Measurements from ENCODE around the gene BRI3BP.

Gene BRI3BP

DNA sequence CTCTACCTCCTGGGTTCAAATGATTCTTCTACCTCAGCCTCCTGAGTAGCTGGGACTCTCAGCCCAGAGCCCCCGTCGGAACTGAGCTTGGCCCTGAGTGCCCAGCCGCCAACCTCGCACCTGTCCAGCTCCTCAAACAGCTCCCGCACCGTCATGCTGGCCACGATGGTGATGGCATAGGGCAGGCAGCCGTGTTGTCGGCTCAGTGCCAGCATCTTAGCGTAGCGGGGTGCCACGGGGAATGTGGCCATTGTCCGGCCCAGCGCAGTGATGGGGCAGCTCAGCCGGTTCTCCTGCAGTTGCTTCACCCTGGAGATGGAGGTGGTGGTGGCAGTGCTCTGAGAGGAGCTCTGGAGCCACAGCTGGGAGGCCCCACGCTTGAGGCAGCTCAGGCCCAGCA is 36.9 kb upstream of the BRI3BP start:
- peaks cover 89% of the 10 kb centered on the region for H3K36me3 ChIP-seq (ENCODE audit: control insufficient read depth, insufficient read depth, low read length)

DNA sequence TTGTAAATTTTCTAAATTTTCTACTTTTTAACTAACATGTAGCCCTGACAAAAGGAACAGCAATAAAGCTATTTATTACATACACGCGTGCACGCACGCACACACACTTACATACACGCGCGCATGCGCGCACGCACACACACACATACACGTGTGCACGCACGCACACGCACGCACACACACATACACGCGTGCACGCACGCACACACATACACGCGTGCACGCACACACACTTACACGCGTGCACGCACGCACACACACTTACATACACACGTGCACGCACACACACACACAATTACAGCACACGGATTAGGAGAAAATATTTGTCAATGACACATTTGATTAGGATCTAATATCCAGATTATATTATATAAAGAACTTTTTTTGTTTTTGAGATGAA is 32.4 kb upstream of the BRI3BP start:
- no peak overlapping the region for H3K4me3 ChIP-seq (ENCODE audit: low read depth, low read length)
- no peaks in the 10 kb centered on the region for H3K9me3 ChIP-seq (ENCODE audit: control insufficient read depth, insufficient read depth, low read depth, low read length)
- no peak overlapping the region for H3K27ac ChIP-seq (ENCODE audit: low read depth, low read length)
- H3K36me3 ChIP-seq (ENCODE audit: control insufficient read depth, insufficient read depth, low read length), result peaks cover 83% of the 10 kb centered on the region
- no peaks in the 10 kb centered on the region for H3K4me1 ChIP-seq (ENCODE audit: control insufficient read depth, insufficient read depth, low read length)
- no peak overlapping the region for H3K9ac ChIP-seq (ENCODE audit: low read length)
- no peaks in the 10 kb centered on the region for H3K27me3 ChIP-seq (ENCODE audit: control insufficient read depth, insufficient read depth, low read length)

More for the DNA sequence above, 36.9 kb upstream of the BRI3BP start:
- Histone ChIP-seq H3K27me3 (ENCODE audit: control insufficient read depth, insufficient read depth, low read length) (no peaks in the 10 kb centered on the region), H3K9ac (ENCODE audit: low read length) (no peak overlapping the region), H3K27ac (ENCODE audit: low read depth, low read length) (no peak overlapping the region), H3K4me3 (ENCODE audit: low read depth, low read length) (no peak overlapping the region), H3K9me3 (ENCODE audit: control insufficient read depth, insufficient read depth, low read depth, low read length) (no peaks in the 10 kb centered on the region), H3K4me1 (ENCODE audit: control insufficient read depth, insufficient read depth, low read length) (no peaks in the 10 kb centered on the region)

DNA sequence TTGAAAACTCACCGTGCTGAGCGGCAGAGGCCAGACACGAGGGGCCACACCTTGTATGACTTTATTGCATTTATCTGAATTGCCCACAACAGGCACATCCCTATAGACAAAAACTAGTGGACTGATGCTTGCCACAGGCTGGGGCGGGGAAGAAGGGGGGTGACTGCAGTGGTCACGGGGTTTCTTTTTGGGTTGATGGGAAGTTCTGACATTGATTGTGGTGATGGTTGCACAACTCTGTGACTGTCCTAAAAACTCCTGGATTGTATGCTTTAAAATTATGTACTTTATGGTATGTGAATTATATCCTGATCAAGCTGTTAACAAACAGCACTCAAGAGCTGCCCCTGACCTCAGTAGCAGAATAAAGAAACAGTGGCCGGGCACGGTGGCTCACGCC is 30.2 kb upstream of the BRI3BP start:
- Histone ChIP-seq H3K4me3 (ENCODE audit: low read depth, low read length) (no peak overlapping the region), H3K27me3 (ENCODE audit: control insufficient read depth, insufficient read depth, low read length) (no peaks in the 10 kb centered on the region), H3K9ac (ENCODE audit: low read length) (no peak overlapping the region), H3K4me1 (ENCODE audit: control insufficient read depth, insufficient read depth, low read length) (no peaks in the 10 kb centered on the region), H3K36me3 (ENCODE audit: control insufficient read depth, insufficient read depth, low read length) (peaks cover 84% of the 10 kb centered on the region), H3K27ac (ENCODE audit: low read depth, low read length) (no peak overlapping the region), H3K9me3 (ENCODE audit: control insufficient read depth, insufficient read depth, low read depth, low read length) (no peaks in the 10 kb centered on the region)

DNA sequence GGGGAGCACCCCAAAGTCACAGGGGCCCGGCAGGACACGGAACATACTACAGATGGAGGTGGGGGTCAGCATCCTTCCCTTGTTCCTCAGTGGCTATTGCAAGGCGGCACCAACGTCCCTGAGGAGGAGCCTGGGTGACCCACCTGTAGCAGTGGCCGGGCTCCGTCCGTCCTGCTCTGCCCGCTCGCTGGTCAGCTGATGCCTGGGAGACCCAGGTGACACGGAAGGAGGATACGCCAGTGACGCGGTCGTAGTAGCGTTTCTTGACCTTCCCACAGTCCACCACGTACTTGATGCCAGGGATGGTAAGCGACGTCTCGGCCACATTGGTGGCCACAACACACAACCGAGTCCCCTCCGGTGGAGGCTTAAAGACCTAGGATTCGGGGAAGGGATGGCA is 29.2 kb upstream of the BRI3BP start:
- H3K36me3 ChIP-seq (ENCODE audit: control insufficient read depth, insufficient read depth, low read length), result peaks cover 91% of the 10 kb centered on the region
- no peaks in the 10 kb centered on the region for H3K27me3 ChIP-seq (ENCODE audit: control insufficient read depth, insufficient read depth, low read length)
- no peak overlapping the region for H3K4me3 ChIP-seq (ENCODE audit: low read depth, low read length)
- H3K9me3 ChIP-seq (ENCODE audit: control insufficient read depth, insufficient read depth, low read depth, low read length), result no peaks in the 10 kb centered on the region
- no peak overlapping the region for H3K27ac ChIP-seq (ENCODE audit: low read depth, low read length)
- H3K4me1 ChIP-seq (ENCODE audit: control insufficient read depth, insufficient read depth, low read length), result no peaks in the 10 kb centered on the region
- no peak overlapping the region for H3K9ac ChIP-seq (ENCODE audit: low read length)

DNA sequence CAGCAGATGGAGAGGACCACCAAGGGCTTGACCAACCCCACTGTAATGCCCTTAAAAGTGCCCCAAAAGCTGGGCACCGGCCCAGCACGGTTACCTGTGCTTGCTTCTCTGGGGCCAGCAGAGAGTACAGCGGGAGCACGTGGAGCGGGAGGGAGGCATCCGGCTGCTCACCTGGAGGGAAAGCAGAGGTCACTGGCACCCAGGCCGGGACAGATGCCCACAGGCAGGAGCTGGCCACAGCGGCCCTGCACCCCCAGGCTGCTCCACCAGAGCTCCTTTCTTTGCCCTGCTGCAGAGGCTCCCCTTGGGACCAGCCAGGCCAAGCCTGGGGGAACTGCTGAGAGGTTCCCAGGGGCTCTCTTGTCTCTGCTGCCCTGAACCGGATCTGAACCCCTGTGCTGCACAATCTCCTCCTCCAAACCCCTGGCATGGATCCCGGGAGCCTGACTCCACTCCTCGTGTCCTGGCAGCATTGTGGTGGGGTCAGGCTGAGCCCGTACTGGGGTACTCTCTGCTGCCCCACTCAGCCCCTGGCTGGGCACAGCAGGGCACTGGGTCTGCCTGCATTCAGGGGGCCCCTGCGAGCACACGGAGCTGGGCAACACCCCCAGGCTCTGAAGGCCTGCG is 28.5 kb upstream of the BRI3BP start:
- Histone ChIP-seq H3K27ac (ENCODE audit: low read depth, low read length) (no peak overlapping the region), H3K27me3 (ENCODE audit: control insufficient read depth, insufficient read depth, low read length) (no peaks in the 10 kb centered on the region), H3K4me3 (ENCODE audit: low read depth, low read length) (no peak overlapping the region), H3K4me1 (ENCODE audit: control insufficient read depth, insufficient read depth, low read length) (no peaks in the 10 kb centered on the region), H3K9me3 (ENCODE audit: control insufficient read depth, insufficient read depth, low read depth, low read length) (no peaks in the 10 kb centered on the region), H3K36me3 (ENCODE audit: control insufficient read depth, insufficient read depth, low read length) (peaks cover 90% of the 10 kb centered on the region), H3K9ac (ENCODE audit: low read length) (no peak overlapping the region)

DNA sequence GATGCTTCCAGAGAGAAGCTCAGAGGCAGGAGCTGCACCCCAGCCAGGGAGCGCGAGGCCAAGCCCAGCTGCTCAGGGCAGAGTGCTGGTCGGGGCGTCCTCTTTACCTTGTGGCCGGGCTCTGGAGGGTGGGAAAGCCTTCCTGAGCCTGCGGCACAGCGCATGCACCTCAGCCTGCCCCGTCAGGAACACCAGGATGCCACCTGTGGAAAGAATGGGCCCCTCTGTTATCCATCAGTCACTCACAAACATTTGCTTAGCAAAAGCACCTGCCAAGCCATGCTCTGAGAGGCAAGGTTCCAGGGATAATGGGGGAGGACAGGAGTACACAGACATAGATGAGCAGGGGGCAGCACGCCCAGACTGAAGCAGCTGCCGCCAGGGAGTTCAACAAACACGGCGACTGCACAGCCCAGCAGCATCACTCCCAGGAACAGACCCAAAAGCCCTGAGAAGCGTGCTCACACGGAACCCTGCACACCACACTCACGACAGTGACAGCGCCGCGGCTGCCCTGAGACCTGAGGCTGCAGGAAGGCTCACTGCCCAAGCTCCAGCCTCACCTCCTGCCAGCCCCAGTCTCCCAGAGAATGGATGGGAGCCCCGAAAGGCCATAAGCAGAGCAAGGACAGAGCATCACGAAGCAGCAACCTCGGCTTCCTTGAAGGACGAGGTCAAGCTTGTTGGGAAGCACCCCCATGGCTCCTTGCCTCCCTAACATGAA is 26.3 kb upstream of the BRI3BP start:
- no peak overlapping the region for H3K9ac ChIP-seq (ENCODE audit: low read length)
- peaks cover 93% of the 10 kb centered on the region for H3K36me3 ChIP-seq (ENCODE audit: control insufficient read depth, insufficient read depth, low read length)
- H3K9me3 ChIP-seq (ENCODE audit: control insufficient read depth, insufficient read depth, low read depth, low read length), result no peaks in the 10 kb centered on the region
- no peak overlapping the region for H3K4me3 ChIP-seq (ENCODE audit: low read depth, low read length)
- no peak overlapping the region for H3K27ac ChIP-seq (ENCODE audit: low read depth, low read length)
- no peaks in the 10 kb centered on the region for H3K27me3 ChIP-seq (ENCODE audit: control insufficient read depth, insufficient read depth, low read length)
- H3K4me1 ChIP-seq (ENCODE audit: control insufficient read depth, insufficient read depth, low read length), result no peaks in the 10 kb centered on the region

DNA sequence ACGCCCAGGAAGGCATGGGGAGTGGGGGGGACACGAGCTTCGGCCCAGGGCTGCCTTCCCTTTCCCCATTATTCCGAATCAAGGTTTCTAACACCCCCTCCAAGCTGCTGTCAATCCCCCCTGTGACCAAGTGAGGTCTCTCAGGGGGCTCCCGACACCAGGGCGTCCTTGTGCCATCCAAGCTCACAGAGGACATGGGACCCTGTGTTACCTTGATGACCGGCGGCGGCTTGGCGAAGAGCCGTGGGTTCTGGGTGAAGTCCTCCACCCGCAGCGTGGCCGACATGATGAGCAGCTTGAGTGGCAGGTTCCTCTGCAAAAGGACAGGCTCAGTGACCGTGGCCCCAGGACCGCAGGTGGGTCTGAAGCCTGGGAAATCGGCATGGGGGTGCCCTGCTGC is 24.8 kb upstream of the BRI3BP start:
- no peaks in the 10 kb centered on the region for H3K9me3 ChIP-seq (ENCODE audit: control insufficient read depth, insufficient read depth, low read depth, low read length)
- no peaks in the 10 kb centered on the region for H3K4me1 ChIP-seq (ENCODE audit: control insufficient read depth, insufficient read depth, low read length)
- no peak overlapping the region for H3K9ac ChIP-seq (ENCODE audit: low read length)
- H3K27me3 ChIP-seq (ENCODE audit: control insufficient read depth, insufficient read depth, low read length), result no peaks in the 10 kb centered on the region
- H3K27ac ChIP-seq (ENCODE audit: low read depth, low read length), result no peak overlapping the region
- H3K4me3 ChIP-seq (ENCODE audit: low read depth, low read length), result no peak overlapping the region
- H3K36me3 ChIP-seq (ENCODE audit: control insufficient read depth, insufficient read depth, low read length), result peaks cover 89% of the 10 kb centered on the region

DNA sequence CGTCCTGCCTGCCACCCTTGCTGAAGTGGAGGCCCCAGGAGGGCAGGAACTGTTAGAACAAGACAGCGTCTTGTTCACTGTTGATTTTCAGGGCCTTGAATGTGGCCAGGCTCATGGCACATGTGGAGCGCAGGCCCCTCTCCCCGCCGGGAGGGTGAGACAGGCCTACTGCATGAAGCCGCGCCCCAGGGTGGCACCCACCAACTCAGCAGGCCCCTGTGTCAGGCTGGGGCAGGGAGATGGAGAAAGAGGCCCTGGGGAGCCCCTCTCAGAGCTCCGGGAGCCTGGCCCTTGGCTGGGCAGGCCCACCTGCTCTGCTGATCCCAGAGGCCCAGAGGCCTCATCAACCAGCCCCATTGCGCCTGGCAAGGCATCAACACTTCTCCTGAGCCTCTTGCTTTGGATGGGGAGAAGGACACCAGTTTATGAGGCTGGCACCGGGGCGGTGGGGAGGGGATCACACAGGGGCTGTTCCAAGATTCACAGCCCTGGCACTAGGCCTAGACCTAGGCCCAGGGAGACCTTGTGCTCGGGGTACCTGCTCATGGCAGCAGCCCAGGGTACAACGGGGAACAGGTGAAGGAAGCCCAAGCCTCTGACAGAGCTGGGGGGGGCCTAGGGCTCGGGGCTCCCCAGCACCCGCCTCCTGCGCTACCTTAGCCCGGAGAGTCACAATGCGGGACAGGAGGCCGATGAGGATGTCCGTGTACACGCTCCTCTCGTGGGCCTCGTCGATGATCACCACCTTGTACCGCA is 22.6 kb upstream of the BRI3BP start:
- peaks cover 85% of the 10 kb centered on the region for H3K36me3 ChIP-seq (ENCODE audit: control insufficient read depth, insufficient read depth, low read length)
- no peaks in the 10 kb centered on the region for H3K9me3 ChIP-seq (ENCODE audit: control insufficient read depth, insufficient read depth, low read depth, low read length)
- H3K9ac ChIP-seq (ENCODE audit: low read length), result no peak overlapping the region
- no peaks in the 10 kb centered on the region for H3K4me1 ChIP-seq (ENCODE audit: control insufficient read depth, insufficient read depth, low read length)
- H3K27me3 ChIP-seq (ENCODE audit: control insufficient read depth, insufficient read depth, low read length), result no peaks in the 10 kb centered on the region
- H3K4me3 ChIP-seq (ENCODE audit: low read depth, low read length), result no peak overlapping the region
- no peak overlapping the region; the same call in 1 of the 2 replicates for H3K27ac ChIP-seq (ENCODE audit: low read depth, low read length)

DNA sequence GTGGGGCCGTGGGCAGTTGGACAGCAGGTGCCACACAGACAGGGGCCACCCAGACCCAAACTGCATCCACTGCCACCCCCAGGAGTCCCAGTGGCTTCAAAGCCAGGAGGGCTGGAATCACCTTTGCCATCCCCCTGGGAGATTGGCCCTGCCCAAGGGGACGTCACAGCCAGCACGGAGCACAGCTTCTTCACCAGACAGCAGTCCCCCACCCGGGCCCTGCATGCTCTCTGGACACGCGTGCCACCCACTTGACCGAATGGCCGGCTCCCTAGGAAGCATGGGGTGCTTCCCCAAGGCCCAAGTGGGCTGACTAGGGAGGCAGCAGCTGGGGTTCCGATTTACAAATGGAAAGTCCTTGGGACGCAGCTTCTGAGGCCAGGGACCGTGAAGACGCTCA is 21.8 kb upstream of the BRI3BP start:
- no peaks in the 10 kb centered on the region for H3K9me3 ChIP-seq (ENCODE audit: control insufficient read depth, insufficient read depth, low read depth, low read length)
- peaks cover 83% of the 10 kb centered on the region for H3K36me3 ChIP-seq (ENCODE audit: control insufficient read depth, insufficient read depth, low read length)
- no peak overlapping the region for H3K27ac ChIP-seq (ENCODE audit: low read depth, low read length)
- no peak overlapping the region for H3K9ac ChIP-seq (ENCODE audit: low read length)
- H3K27me3 ChIP-seq (ENCODE audit: control insufficient read depth, insufficient read depth, low read length), result no peaks in the 10 kb centered on the region
- H3K4me1 ChIP-seq (ENCODE audit: control insufficient read depth, insufficient read depth, low read length), result no peaks in the 10 kb centered on the region
- H3K4me3 ChIP-seq (ENCODE audit: low read depth, low read length), result no peak overlapping the region

DNA sequence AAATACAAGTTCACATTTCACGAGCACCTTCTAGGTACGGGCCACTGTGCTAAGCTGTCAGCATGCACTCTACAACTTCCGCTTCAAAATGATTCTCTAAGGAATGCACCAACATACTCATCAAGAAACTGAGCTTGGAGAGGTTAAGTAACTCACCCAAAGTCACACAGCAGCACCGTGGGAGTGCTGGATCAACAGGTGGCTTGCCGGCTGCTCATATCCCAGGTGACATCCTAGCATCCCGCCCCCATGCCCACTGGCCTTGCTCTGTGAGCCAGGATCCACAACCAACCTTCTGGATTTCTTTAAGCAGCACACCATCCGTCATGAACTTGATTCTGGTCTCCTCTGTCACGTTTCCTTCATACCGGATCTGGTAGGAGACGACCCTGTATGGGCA is 21.2 kb upstream of the BRI3BP start:
- Histone ChIP-seq H3K36me3 (ENCODE audit: control insufficient read depth, insufficient read depth, low read length) (peaks cover 81% of the 10 kb centered on the region), H3K4me3 (ENCODE audit: low read depth, low read length) (no peak overlapping the region), H3K9me3 (ENCODE audit: control insufficient read depth, insufficient read depth, low read depth, low read length) (no peaks in the 10 kb centered on the region), H3K27me3 (ENCODE audit: control insufficient read depth, insufficient read depth, low read length) (no peaks in the 10 kb centered on the region), H3K4me1 (ENCODE audit: control insufficient read depth, insufficient read depth, low read length) (no peaks in the 10 kb centered on the region), H3K27ac (ENCODE audit: low read depth, low read length) (no peak overlapping the region), H3K9ac (ENCODE audit: low read length) (no peak overlapping the region)

DNA sequence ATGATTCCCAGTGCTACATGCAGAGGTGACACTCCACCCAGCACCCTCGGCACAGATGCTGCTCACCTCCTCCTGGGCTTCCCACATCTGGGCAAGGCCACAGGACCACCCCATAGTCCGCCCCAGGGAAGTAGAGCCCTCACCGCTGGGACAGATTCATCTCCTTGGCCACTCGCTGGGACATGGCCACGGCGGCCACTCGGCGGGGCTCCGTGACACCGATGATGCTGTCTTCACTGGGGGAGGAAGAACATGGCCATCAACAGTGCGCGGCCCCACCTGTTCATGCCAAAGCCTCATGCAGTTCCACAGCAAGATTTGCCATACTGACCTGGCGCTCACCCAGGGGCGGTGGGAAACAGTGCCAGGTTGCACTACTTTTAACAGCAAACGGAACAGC is 18.2 kb upstream of the BRI3BP start:
- Histone ChIP-seq H3K4me1 (ENCODE audit: control insufficient read depth, insufficient read depth, low read length) (no peaks in the 10 kb centered on the region), H3K9ac (ENCODE audit: low read length) (no peak overlapping the region), H3K4me3 (ENCODE audit: low read depth, low read length) (no peak overlapping the region), H3K27ac (ENCODE audit: low read depth, low read length) (no peak overlapping the region), H3K27me3 (ENCODE audit: control insufficient read depth, insufficient read depth, low read length) (no peaks in the 10 kb centered on the region), H3K9me3 (ENCODE audit: control insufficient read depth, insufficient read depth, low read depth, low read length) (no peaks in the 10 kb centered on the region), H3K36me3 (ENCODE audit: control insufficient read depth, insufficient read depth, low read length) (peaks cover 76% of the 10 kb centered on the region)
